Stimulated activated CD4-positive, alpha-beta T cell treated with anti-CD3 and anti-CD28 coated beads, Interleukin-12 subunit alpha, Interleukin-12 subunit beta, amount 100 ng/mL, for 4 hours (primary cell): ENCODE results near the gene SSB.
"Not testable (repeated sequence)": the region's sequence is repeated elsewhere in the genome, so short reads cannot be mapped to it uniquely, and the experiment has no call there.

Experiments used
- DNase-seq: peaks from one replicate; pipeline ENCODE4 v3.0.0-alpha.2; 2020

The SSB gene

DNA sequence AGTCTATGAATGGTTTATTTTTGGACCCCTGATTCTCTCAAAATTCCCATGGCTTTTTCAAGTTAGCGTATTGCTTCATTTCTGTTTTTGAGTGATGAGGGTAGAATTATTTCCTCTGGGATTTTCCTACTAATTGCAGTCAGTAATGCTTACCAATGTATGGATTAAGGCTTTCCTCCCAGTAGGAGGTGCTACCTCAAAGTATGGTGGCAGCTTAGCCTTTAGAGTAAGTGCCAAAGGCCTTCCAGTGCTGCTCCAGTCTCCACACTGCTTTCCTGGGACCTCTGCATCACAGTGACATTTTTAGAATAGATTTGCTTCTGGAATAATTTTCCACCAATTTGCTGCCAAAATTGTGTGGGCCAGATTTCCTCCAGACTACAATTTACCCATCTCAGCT lies 16.2 kb upstream of the SSB start:
- no peak for DNase-seq

DNA sequence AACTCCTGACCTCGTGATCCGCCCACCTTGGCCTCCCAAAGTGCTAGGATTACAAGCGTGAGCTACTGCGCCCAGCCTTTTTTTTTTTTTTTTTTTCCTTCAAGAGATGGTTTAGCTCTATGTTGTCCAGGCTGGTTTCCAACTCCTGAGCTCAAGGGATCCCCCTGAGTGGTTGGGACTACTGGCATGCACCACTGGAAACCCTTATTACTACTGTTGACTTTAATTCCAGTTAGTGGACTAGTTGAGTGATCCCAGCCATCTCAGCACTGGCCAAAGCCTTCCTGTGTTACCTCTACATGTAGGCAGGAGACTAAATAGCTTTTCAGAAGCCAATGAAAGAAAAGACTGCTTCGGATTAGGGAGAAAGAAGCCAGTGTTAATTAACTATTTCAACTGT lies 8.1 kb upstream of the SSB start:
- DNase-seq: no peak

DNA sequence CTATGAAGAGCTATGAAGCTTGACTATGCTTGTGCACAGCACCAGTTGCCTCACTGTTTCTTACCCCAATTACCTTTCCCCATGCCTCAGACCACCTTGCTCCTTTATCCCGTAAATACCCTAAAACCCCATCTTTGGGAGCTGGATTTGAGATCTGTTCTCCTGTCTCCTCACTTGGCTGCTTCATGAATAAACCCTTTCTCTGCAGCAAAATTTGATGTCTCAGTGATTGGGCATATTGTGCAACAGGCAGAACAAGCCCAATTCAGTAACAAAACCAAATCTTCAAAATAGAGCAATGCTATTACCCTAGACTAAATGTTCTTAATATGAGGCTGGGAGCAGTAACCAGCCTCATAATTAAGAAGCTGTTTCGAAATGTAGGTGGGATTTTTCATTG lies 3.5 kb upstream of the SSB start:
- DNase-seq: no peak

DNA sequence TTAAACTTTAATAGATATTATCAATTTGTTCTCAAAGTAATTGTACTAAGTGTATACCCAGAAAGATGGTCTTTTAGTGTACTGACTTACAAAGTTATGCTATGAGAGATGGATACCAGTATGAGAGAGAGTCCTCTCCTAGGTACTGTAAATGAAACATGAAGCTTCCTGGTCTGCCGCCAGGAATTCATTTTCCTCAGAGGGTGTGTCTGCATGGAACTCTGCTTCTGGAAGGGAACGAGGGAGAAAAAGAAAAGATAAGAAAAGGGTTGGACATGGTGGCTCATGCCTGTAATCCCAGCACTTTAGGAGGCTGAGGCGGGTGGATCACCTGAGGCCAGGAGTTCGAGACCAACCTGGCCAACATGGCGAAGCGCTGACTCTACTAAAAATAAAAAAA lies 2.2 kb upstream of the SSB start:
- no peak for DNase-seq

DNA sequence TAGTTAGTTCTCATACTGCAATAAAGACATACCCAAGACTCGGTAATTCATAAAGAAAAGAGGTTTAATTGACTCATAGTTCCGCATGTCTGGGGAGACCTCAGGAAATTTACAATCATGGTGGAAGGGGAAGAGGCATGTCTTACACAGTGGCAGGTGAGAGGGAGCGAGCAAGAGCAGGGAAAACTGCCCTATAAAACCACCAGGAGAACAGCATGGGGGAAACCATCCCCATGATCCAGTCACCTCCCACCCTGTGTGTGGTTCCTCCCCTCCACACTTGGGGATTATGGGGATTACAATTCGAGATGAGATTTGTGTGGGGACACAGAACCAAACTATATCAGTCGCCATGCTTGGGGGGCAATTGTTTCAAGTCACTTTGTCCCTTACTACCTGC lies 1.1 kb upstream of the SSB start:
- DNase-seq: no peak

DNA sequence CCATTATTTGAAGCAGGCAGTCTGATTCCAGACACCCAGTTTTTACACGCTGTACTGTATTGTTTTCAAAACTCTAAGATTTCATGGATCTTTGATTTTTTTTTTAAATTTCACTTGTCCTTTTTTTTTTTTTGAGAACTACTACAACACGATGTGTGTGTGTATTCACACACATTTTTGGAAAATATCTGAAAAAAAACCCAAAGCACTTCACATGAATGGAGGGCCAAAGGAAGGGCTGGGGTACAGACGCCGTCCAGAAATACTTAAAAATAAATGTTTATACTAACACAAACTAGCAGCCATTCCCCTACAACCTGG lies 314 bp upstream of the SSB start:
- DNase-seq: no peak

DNA sequence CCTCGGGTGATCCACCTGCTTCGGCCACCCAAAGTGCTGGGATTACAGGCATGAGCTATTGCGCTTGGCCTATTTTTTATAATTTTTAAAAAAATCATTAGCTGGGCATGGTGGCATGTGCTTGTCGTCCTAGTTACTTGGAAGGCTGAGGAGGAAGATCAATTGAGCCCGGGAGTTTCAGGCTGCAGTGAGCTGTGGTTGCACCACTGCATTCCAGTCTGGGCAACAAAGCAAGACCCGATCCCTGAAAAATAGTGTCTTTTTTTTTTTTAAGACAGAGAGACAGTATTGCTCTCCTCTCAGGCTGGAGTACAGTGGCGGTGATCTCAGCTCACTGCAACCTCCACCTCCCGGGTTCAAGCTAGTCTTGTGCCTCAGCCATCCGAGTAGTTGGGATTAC lies 4.8 kb downstream of the SSB start:
- no peak for DNase-seq

DNA sequence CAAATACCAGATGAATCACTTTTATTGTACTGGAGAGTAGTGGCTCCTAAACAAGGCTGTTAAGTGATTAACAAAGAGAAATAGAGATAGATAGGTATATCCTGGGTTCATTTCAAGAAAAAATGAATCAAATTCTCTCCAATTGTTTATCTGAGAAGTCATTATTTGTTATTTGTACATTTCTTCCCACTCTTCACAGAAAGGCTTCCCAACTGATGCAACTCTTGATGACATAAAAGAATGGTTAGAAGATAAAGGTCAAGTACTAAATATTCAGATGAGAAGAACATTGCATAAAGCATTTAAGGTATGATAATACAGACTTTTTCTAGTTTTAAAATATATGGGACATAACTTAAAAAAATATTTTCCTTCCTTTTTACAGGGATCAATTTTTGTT lies 7.9 kb downstream of the SSB start:
- DNase-seq: no peak

DNA sequence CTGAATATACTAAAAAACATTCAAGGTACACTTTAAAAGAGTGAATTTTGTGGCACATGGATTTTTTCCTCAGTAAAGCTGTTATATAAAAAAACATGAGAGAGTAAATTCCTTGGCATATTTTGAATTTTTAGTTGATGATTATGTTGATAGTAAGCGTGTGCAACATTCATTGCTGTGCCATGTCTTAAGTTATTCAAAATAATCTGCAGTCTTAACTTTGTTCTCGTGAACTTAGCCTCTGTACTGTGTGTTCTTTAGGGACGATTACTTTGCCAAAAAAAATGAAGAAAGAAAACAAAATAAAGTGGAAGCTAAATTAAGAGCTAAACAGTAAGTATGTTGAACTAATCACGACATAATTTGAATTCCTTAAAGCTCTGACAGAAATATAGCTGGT lies 9.6 kb downstream of the SSB start:
- DNase-seq: no peak

DNA sequence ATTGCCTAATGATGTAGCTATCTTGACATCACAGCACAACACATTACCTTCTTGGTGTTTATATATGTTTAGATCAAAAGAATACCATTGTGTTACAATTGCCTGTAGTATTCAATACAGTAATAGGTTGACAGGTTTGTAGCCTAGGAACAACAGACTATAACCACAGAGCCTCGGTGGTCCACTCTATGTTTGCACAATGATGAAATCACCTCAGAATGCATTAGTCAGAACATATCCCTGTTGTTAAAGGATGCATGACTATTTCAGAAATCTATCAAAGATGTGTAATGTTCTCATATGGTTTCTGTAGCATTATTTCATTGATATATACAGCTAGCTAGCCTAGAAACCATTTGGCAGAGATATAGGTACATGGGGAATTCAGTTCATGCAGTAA lies 17.2 kb downstream of the SSB start:
- DNase-seq: no peak

DNA sequence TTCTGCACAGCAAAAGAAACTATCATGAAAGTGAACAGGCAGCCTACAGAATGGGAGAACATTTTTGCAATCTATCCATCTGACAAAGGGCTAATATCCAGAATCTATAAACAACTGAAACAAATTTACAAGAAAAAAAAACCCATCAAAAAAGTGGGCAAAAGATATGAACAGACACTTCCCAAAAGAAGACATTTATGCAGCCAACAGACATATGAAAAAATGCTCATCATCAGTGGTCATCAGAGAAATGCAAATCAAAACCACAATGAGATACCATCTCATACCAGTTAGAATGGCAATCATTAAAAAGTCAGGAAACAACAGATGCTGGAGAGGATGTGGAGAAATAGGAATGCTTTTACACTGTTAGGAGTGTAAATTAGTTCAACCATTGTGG lies 18.3 kb downstream of the SSB start:
- DNase-seq: not testable (repeated sequence)

DNA sequence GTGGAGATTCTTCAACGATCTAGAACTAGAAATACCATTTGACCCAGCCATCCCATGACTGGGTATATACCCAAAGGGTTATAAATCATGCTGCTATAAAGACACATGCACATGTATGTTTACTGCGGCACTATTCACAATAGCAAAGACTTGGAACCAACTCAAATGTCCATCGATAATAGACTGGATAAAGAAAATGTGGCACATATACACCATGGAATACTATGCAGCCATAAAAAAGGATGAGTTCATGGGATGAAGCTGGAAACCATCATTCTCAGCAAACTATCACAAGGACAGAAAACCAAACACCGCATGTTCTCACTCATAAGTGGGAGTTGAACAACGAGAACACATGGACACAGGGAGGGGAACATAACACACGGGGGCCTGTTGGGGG lies 18.7 kb downstream of the SSB start:
- not testable (repeated sequence) for DNase-seq

DNA sequence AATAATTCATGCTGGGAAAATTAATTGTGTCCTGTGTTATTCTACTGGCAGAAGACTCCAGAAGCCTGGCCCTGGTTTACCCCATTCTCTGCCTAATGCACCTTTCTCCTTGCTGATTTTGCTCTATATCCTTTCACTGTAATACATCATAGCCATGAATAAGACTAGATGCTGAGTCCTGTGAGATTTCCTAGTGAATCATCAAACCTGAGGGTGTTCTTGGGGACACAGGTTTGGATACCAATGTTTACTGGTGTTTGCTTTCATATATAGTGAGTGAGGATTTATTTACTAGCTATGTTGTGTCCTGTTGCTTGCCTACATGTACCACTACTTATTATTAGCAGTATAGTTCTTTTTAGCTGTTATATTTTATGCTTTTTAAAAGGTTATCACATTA lies 19.6 kb downstream of the SSB start:
- DNase-seq: no peak

DNA sequence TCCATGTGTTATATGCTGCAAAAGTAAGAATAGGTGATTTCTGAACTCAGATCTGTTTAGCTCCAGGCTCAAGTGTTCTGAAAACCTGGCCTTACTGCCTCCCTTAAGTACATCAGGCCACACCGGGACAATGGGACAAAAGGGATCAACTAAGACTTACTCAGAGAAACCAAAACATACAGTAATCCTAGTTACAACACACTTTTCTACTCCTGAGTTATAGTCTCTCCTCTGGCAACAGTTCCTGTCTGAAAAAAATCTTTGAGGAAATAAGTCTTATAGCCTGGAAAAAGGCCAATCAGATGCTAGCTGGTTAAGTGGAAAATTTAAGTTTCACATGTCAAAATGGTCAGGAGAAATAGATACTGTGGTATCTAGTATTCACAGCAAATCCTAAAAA lies 20.4 kb downstream of the SSB start:
- DNase-seq: no peak

DNA sequence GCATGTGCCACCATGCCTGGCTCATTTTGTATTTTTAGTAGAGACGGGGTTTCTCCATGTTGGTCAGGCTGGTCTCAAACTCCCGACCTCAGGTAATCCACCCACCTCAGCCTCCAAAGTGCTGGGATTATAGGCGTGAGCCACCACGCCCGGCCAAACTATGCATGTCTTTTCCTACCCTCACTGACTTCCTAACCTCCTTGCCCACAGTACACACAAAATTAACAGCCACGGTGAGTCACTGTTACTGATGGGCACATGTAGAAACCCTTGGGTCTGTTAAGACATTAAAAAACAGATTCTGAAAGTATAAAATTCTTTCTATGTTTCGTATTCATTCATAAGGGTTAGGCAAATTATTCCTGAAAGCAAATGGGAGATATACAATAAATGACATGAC lies 21.4 kb downstream of the SSB start:
- DNase-seq: not testable (repeated sequence)

DNA sequence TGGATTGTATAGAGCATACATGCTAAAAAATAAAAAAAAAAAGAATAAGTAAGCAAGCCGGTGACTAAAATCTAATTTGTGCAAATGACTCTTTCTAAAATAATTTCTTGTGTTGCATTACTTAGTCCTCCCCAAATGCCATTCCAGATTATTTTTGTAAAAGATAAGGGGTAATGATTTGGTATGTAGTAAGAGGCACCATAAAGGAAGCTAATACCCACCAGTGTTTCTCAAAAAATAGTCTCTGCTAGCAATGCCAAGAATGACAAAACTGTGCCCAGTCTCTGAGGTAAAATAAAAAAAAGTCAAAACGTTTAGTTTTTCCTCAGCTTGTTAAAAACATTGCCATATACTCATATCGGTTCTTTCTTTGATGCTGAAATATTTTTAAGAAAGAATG lies 23.4 kb downstream of the SSB start:
- no peak for DNase-seq

DNA sequence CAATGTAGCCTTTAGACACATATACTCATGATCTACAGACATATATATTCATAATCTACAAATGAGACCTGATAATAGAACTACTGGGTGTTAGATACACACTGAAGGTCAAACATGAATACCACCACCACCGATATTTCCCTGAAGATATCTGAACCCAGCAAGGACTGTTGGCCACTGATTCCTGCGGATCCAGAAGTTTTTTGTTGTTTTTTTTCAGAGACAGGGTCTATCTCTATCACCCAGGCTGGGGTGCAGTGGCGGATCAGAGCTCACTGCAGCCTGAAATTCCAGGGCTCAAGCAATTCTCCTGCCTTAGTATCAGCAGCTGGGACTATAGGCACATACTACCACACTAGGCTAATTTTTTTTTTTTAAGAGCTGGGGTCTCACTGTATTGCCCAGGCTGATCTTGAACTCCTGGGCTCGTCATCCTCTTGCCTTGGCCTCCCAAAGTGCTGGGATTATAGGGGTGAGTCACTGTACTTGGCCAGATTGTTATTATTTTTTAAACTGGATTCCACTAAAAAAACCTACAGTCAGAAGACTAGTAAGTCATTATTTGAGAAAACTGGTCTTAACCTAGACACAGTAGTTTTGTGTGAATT lies 24.2 kb downstream of the SSB start:
- no peak for DNase-seq

DNA sequence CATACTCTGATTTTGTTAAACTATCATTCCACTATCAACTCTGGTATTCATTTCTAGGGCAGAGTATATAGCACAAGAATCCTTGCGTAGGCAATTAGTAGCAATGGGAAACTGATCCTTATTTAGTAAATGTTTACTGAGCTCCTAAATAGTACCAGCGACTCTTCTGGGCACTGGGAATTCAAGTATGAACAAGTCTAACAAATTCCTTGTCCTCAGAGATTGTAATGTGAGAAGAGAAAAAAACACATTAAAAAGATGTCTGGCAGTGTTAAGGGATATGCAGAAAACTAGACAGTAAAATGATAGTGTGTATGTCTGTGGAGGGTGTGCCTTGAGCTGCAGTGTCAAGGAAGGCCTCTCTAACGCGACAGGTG lies 25.3 kb downstream of the SSB start:
- no peak for DNase-seq

DNA sequence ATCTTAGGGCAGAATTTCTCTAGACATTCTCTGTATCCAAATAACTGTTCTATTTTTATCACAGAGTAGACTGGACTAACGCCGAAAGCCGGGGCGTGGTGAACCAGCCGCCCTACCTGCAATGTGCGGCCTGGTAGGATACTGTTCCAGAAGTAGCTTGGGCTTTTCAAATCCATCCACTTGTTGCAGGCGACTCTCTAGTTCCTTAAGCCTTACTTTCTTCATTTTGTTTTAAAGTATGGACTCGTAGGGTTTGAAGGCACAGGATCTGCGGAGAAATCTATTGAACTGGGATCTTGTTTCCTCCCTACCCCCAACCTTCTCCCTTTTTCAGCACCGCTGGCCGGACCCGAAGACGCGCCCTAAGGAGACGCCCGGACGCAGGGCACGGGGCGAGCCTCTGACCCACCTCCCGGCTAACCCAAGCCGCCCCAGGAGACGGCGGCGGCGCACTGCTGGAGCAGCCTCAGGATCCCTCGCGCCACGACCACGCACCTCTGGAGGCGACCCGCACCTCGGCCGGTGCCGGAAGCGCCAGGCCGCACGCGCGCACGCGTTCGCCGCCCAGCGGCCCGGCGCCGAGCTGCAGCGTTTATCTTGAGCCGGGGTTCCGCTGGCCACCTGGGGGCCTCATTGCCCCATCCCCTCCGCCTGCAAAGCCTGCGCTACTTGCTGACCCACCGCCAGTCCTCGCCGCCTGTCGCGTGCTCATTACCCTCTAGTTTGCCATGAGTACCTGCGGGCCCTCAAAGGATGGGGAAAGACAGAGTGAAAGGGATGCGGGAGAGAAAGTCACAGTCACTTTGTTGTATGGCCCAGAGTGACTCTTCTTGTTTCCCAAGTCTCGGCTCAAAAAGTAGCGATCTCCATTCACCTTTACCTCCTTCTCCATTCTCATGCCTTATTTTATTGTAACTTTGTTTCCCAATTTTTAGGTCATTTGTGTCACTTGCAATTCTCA lies 26.0 kb downstream of the SSB start, which contains the start of gene METTL5:
Gene METTL5, minus strand, starts transcription at position 533 of the 961 bp plus-strand sequence. Its CDS starts 308 bp downstream, at position 225.
- peak; percentile 77 for DNase-seq

DNA sequence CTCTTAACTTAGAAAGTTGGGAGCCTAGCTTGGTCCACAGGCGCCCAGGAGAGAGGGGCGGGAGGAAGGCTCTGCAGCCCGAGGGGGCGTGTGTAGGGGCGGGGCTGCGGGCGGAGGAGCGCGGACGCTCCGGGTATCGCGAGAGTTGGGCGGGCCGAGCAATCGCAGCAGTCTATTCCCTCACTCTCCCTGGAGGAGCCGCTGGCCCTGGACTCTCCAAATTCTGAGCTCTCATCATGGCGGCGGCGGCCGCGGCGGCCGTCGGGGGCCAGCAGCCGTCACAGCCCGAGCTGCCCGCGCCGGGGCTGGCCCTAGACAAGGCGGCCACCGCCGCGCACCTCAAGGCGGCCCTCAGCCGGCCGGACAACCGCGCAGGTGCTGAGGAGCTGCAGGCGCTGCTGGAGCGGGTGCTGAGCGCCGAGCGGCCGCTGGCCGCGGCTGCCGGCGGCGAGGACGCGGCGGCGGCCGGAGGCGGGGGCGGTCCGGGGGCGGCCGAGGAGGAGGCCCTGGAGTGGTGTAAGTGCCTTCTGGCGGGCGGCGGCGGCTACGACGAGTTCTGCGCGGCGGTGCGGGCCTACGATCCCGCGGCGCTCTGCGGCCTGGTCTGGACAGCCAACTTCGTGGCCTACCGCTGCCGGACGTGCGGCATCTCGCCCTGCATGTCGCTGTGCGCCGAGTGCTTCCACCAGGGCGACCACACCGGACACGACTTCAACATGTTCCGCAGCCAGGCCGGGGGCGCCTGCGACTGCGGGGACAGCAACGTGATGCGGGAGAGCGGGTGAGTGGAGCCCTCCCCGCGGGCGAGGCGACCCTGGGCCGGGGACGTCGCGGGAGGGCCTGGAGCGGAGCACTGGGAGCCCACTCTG lies 28.8 kb downstream of the SSB start, which contains the start of gene UBR3:
Gene UBR3, plus strand, starts transcription at position 183 of the 869 bp plus-strand sequence. Its CDS starts 54 bp downstream, at position 237.
- peak; percentile 89 for DNase-seq

DNA sequence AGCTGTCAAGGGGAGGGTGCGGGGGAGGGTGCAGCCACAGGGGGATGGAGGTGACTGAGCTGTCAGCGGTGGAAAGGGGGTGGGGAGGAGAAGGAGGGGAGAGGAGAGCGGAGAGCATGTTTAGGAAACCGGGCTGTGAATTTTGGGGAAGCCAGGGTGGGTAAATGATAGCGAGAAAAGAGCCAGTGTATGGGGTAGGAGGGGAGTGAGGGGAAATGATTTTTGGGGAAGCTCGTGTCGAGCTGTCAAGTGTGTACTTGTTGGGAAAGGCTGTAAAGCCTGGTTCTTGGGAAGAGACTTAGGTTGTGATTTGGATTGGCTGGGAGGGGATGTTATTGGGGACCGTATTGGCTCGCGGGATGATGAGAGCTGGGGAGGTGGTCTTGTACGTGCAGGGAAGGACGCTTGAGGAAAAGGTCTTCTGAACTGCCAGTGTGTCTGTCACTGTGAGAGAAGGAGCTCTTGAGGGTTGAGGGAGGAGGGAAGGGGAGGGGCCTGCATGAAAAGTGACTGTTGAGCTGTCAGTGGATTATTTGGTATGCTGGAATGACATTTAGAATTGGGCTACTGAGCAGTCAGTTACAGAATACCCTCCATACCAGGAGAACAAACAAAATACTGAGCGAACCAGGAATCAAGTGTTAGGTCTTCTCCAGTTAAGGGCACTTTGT lies 29.6 kb downstream of the SSB start:
- peak; percentile 43 for DNase-seq

DNA sequence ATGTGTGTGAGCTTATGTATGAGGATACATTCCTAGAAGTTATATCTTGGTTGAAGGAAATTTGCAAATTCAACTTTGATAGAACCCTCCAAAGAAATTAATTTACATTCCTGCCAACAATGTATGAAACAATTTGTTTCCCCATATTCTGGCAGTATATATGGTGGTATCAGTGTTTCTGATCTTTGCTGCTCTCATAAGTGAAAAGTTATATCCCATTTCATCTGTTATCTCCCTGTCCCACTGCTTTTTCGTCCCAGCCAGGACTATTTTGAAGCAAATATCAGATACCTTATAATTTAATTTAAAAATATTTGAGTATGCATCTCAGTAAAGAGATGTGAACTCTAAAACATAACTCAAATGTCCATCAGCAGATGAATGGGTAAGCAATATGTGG lies 35.7 kb downstream of the SSB start:
- DNase-seq: no peak
